Activated CD4-positive, alpha-beta memory T cell treated with anti-CD3 and anti-CD28 coated beads, Interleukin-2, amount 10 ng/mL, durations not matched to agents 7 days and 5 days (primary cell): ENCODE results near the gene TRIM56. TPM values are rescaled to one million over a fixed set of nuclear protein-coding genes. Genes with fewer than 3 reads are reported as not detected.
"Not testable (repeated sequence)": the region's sequence is repeated elsewhere in the genome, so short reads cannot be mapped to it uniquely, and the experiment has no call there.

Experiments used
- CTCF ChIA-PET: fragments of 350-600 bp; sonication (Branson Sonifier 250); formaldehyde crosslinking; loops from one replicate; lab custom pipeline; 2021; ENCODE audit warnings: antibody characterized with exemption, inconsistent platforms; lab: Charles Lee
- POLR2A ChIA-PET: fragments of 350-600 bp; sonication (Branson Sonifier 250); formaldehyde crosslinking; loops from one replicate; lab custom pipeline; 2021; ENCODE audit warnings: antibody characterized with exemption; lab: Charles Lee
- DNase-seq: peaks from one replicate; pipeline ENCODE4 v3.0.0-alpha.2; 2020
- H3K27ac Mint-ChIP-seq: one replicate; pipeline ENCODE4 v1.8.0; 2021; ENCODE audit warnings: mild to moderate bottlenecking, mixed read lengths
- H3K27me3 Mint-ChIP-seq: one replicate; pipeline ENCODE4 v1.8.0; 2021; ENCODE audit warnings: mixed read lengths
- H3K36me3 Mint-ChIP-seq: one replicate; pipeline ENCODE4 v1.8.0; 2021; ENCODE audit warnings: low read depth, mixed read lengths
- H3K4me1 Mint-ChIP-seq: one replicate; pipeline ENCODE4 v1.8.0; 2021; ENCODE audit warnings: mixed read lengths
- H3K4me3 Mint-ChIP-seq: one replicate; pipeline ENCODE4 v1.8.0; 2021; ENCODE audit warnings: mild to moderate bottlenecking, mixed read lengths
- H3K9me3 Mint-ChIP-seq: one replicate; pipeline ENCODE4 v1.8.0; 2021; ENCODE audit warnings: mixed read lengths
- total RNA-seq, 2 experiments: library from RNA; stranded (reverse); gene quantifications; one replicate each; pipeline ENCODE4 v1.2.3, GENCODE V29; 2021

TRIM56 gene
- total RNA-seq, 2 experiments from 2014 or later: 72.6 to 72.7 TPM

DNA sequence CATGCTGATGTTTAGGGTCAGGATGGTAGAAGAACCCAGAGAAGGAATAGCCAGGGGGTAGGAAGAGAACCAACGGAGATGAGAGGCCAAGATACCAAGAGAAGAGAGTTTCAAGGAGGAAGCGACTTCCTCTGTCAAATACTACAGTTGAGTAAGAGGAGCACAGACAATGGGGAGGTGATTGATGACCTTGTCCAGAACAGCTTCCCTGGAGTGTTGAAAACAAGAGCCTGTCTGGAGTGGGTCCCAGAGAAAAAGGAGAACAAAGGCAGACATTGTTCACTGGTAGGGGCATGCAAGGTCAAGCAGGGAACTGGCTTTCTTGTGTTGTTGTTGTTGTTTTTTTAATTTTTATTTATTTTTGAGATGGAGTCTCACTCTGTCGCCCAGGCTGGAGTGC is 9.6 kb upstream of the TRIM56 start:
- H3K9me3 Mint-ChIP-seq: no peaks in the 10 kb centered on the region

DNA sequence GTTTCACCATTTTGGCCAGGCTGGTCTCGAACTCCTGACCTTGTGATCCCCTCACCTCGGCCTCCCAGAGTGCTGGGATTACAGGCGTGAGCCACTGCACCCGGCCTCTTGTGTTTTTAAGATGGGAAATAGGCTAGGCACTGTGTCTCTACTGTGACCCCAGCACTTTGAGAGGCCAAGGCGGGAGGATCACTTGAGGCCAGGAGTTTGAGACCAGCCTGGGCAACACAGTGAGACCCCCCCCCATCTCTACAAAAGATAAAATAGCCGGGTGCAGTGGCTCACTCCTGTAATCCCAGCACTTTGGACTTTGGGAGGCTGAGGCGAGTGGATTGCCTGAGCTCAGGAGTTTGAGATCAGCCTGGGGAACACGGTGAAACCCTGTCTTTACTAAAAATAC is 9.1 kb upstream of the TRIM56 start:
- H3K27ac Mint-ChIP-seq, DNase-seq, POLR2A ChIA-PET, H3K4me3 Mint-ChIP-seq, H3K9me3 Mint-ChIP-seq, H3K36me3 Mint-ChIP-seq, H3K4me1 Mint-ChIP-seq: not testable (repeated sequence)
- CTCF ChIA-PET: interaction anchor here (0.6 to 2.5 kb wide), 5 partner anchors 10 to 206 kb away, joined by 3 to 17 read pairs (median 4); partner anchors contain the start of genes ACHE, TRIM56 and UFSP1
- peaks cover 26% of the 10 kb centered on the region for H3K27me3 Mint-ChIP-seq

More for the DNA sequence above, 9.6 kb upstream of the TRIM56 start:
- ChIA-PET CTCF (interaction anchor here (1.3 to 2.5 kb wide), 2 partner anchors 10 to 207 kb away, joined by 3 to 17 read pairs; partner anchors contain the start of gene TRIM56), POLR2A (no interaction called here)
- H3K4me3 Mint-ChIP-seq: no peak overlapping the region
- peaks cover 27% of the 10 kb centered on the region for H3K27me3 Mint-ChIP-seq
- no peak overlapping the region for H3K27ac Mint-ChIP-seq
- no peak for DNase-seq
- H3K4me1 Mint-ChIP-seq: peaks cover 4% of the 10 kb centered on the region
- H3K36me3 Mint-ChIP-seq: no peaks in the 10 kb centered on the region

DNA sequence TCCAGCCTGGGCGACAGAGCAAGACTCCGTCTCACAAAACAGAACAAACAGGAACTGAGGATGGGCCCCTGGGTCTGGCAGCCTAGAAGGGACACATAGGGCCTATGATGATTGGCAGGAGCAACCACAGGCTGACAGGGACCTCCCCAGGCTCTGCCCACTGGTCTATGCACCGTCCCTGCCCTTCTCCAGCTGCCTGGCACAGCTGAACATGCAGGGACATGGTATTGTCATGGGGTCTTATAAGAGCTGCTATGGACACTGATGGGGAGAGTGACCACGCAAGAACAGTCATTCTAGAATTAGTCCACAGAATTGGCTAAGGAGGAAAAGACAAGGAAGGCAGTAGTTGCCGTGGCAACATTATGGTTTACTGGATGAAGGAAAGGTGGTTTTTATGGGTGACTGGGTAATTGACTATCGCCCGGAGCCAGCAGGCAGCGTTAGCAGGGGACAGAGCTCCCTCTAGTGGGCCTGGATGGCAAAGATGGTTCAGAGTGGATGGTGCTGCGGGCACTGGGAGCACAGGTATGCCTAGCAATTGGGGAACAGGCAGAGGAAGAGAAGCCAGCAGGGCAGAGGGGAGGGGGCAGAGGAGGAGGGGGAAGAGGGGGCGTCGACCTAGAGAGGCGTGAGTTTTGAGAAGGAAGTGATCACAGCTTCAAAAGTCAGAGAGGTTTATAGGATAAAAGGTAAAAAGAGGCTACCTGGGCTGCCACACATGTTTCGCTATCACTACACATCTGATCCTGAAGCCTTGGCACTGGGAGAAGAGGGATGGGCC is 7.8 kb upstream of the TRIM56 start:
- Mint-ChIP-seq H3K4me1 (peaks cover 4% of the 10 kb centered on the region), H3K4me3 (no peak overlapping the region), H3K27me3 (peaks cover 29% of the 10 kb centered on the region), H3K9me3 (no peaks in the 10 kb centered on the region), H3K27ac (no peak overlapping the region), H3K36me3 (no peaks in the 10 kb centered on the region)
- DNase-seq: peak; percentile 84
- ChIA-PET POLR2A (interaction anchor here (1.7 kb wide), 1 partner anchor 8 kb away, joined by 6 read pairs; the partner anchor contains the start of gene TRIM56), CTCF (interaction anchor here (0.7 to 2.5 kb wide), 22 partner anchors 8 to 1359 kb away, joined by 3 to 17 read pairs (median 4); partner anchors contain the start of genes POP7, SLC12A9, TRIM56 and UFSP1)

DNA sequence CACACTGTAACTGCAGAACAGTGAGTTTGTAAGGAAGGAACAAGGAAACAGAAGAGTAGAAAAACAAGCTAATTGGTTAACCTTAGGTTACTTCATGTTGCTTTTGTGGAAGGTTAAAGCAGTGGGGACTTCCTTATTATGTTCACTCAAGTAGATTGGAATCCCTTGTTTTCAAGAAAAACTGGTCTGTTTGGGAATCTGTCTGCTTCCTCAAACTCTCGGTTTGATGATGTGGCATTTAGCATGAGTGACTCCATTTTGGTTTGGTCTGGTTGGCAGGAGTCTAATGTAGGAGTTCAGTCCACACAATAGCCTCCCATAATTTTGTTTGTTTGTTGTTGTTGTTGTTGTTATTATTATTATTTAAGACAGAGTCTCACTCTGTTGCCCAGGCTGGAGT is 3.8 kb upstream of the TRIM56 start:
- Mint-ChIP-seq H3K4me3 (no peak overlapping the region), H3K36me3 (peaks cover 10% of the 10 kb centered on the region), H3K4me1 (peaks cover 16% of the 10 kb centered on the region), H3K9me3 (no peaks in the 10 kb centered on the region), H3K27ac (no peak overlapping the region), H3K27me3 (peaks cover 16% of the 10 kb centered on the region)
- no peak for DNase-seq
- ChIA-PET CTCF (interaction anchor here (0.7 to 2.0 kb wide), 3 partner anchors 33 to 292 kb away, joined by 3 to 7 read pairs (median 3); partner anchors contain the start of gene UFSP1), POLR2A (no interaction called here)

DNA sequence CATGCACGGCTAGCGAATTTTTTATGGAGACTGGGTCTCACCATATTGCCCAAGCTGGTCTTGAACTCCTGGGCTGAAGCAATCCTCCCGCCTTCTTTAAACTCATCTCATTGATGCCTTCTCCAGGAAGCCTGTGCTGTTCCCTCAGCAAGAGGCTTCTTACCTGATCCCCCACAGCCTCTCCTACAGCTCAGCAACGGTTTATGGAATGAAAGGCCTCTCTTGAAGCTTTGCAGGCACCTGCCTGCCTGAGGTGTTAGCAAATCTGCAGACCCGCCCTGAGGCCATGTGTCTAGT is 468 bp upstream of the TRIM56 start:
- Mint-ChIP-seq H3K4me1 (peaks cover 33% of the 10 kb centered on the region), H3K27ac (peak overlapping the region; percentile 97)
- POLR2A ChIA-PET: interaction anchor here (0.9 to 3.5 kb wide), 22 partner anchors 7 to 1585 kb away, joined by 3 to 20 read pairs (median 6); partner anchors contain the start of genes PLOD3, SERPINE1, SRRT and UFSP1

DNA sequence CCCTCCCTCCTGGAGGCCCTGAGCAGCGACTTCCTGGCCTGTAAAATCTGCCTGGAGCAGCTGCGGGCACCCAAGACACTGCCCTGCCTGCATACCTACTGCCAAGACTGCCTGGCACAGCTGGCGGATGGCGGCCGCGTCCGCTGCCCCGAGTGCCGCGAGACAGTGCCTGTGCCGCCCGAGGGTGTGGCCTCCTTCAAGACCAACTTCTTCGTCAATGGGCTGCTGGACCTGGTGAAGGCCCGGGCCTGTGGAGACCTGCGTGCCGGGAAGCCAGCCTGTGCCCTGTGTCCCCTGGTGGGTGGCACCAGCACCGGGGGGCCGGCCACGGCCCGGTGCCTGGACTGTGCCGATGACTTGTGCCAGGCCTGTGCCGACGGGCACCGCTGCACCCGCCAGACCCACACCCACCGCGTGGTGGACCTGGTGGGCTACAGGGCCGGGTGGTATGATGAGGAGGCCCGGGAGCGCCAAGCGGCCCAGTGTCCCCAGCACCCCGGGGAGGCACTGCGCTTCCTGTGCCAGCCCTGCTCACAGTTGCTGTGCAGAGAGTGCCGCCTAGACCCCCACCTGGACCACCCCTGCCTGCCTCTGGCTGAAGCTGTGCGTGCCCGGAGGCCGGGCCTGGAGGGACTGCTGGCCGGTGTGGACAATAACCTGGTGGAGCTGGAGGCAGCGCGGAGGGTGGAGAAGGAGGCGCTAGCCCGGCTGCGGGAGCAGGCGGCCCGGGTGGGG is 2.2 kb downstream of the TRIM56 start:
- H3K9me3 Mint-ChIP-seq: no peaks in the 10 kb centered on the region
- POLR2A ChIA-PET: interaction anchor here (1.0 to 3.5 kb wide), 4 partner anchors 9 to 198 kb away, joined by 3 to 20 read pairs (median 6); partner anchors contain the start of gene UFSP1
- DNase-seq: no peak
- H3K4me1 Mint-ChIP-seq: peaks cover 39% of the 10 kb centered on the region
- H3K4me3 Mint-ChIP-seq: peak overlapping the region; percentile 97
- CTCF ChIA-PET: interaction anchor here (1.7 to 2.9 kb wide), 3 partner anchors 8 to 56 kb away, joined by 9 to 17 read pairs (median 13); no protein-coding TSS in a partner anchor
- H3K27me3 Mint-ChIP-seq: no peaks in the 10 kb centered on the region
- no peak overlapping the region for H3K27ac Mint-ChIP-seq
- H3K36me3 Mint-ChIP-seq: peaks cover 45% of the 10 kb centered on the region

More for the DNA sequence above, 468 bp upstream of the TRIM56 start:
- Mint-ChIP-seq H3K9me3 (no peaks in the 10 kb centered on the region), H3K4me3 (peak overlapping the region; percentile 97), H3K27me3 (peaks cover 8% of the 10 kb centered on the region), H3K36me3 (peaks cover 29% of the 10 kb centered on the region)
- CTCF ChIA-PET: interaction anchor here (0.6 to 2.9 kb wide), 10 partner anchors 8 to 461 kb away, joined by 3 to 17 read pairs (median 7); partner anchors contain the start of genes PLOD3, VGF and ZNHIT1
- no peak for DNase-seq

DNA sequence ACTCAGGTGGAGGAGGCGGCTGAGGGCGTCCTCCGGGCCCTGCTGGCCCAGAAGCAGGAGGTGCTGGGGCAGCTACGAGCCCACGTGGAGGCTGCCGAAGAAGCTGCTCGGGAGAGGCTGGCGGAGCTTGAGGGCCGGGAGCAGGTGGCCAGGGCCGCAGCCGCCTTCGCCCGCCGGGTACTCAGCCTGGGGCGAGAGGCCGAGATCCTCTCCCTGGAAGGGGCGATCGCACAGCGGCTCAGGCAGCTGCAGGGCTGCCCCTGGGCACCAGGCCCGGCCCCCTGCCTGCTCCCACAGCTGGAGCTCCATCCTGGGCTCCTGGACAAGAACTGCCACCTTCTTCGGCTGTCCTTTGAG is 2.8 kb downstream of the TRIM56 start:
- no peak overlapping the region for H3K27ac Mint-ChIP-seq
- no peaks in the 10 kb centered on the region for H3K27me3 Mint-ChIP-seq
- no peaks in the 10 kb centered on the region for H3K9me3 Mint-ChIP-seq
- H3K4me1 Mint-ChIP-seq: peaks cover 41% of the 10 kb centered on the region
- no peak for DNase-seq
- ChIA-PET POLR2A (interaction anchor here (1.4 kb wide), 1 partner anchor 8 kb away, joined by 5 read pairs; no protein-coding TSS in a partner anchor), CTCF (no interaction called here)
- H3K4me3 Mint-ChIP-seq: no peak overlapping the region
- H3K36me3 Mint-ChIP-seq: peaks cover 48% of the 10 kb centered on the region

DNA sequence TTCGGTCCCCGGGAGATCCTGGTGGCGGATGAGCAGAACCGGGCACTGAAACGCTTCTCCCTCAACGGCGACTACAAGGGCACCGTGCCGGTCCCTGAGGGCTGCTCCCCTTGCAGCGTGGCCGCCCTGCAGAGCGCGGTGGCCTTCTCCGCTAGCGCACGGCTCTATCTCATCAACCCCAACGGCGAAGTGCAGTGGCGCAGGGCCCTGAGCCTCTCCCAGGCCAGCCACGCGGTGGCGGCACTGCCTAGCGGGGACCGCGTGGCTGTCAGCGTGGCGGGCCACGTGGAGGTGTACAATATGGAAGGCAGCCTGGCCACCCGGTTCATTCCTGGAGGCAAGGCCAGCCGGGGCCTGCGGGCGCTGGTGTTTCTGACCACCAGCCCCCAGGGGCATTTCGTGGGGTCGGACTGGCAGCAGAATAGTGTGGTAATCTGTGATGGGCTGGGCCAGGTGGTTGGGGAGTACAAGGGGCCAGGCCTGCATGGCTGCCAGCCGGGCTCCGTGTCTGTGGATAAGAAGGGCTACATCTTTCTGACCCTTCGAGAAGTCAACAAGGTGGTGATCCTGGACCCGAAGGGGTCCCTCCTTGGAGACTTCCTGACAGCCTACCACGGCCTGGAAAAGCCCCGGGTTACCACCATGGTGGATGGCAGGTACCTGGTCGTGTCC is 3.7 kb downstream of the TRIM56 start:
- Mint-ChIP-seq H3K36me3 (peaks cover 52% of the 10 kb centered on the region), H3K4me3 (peak overlapping the region; percentile 10), H3K27me3 (no peaks in the 10 kb centered on the region), H3K4me1 (peaks cover 43% of the 10 kb centered on the region), H3K9me3 (no peaks in the 10 kb centered on the region), H3K27ac (no peak overlapping the region)
- DNase-seq: no peak
- ChIA-PET POLR2A (no interaction called here), CTCF (no interaction called here)

DNA sequence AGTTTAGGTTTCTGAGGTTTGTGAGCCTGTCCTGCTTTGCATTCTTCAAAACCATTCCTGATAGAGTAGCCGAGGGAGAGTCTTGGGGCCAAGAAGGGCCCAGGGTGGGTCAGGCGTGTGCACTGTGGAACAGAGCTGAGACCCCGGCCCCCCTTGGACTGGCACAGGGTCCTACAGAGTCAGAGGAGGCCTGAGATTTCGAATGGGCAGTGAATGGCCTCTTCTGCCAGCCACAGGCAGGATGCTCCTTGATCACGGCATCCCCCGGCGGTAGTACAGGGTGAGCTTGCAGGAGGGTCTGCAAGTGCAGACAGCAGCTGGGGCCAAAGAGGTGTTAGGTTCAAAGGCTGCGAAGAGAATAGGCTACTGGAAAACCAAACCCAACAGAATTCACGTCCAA is 4.6 kb downstream of the TRIM56 start:
- DNase-seq: no peak
- ChIA-PET POLR2A (no interaction called here), CTCF (interaction anchor here (0.6 to 1.6 kb wide), 3 partner anchors 54 to 132 kb away, joined by 3 to 4 read pairs (median 3); no protein-coding TSS in a partner anchor)
- Mint-ChIP-seq H3K27me3 (no peaks in the 10 kb centered on the region), H3K4me3 (no peak overlapping the region), H3K9me3 (no peaks in the 10 kb centered on the region), H3K27ac (peak overlapping the region; percentile 34), H3K36me3 (peaks cover 53% of the 10 kb centered on the region), H3K4me1 (peaks cover 38% of the 10 kb centered on the region)

DNA sequence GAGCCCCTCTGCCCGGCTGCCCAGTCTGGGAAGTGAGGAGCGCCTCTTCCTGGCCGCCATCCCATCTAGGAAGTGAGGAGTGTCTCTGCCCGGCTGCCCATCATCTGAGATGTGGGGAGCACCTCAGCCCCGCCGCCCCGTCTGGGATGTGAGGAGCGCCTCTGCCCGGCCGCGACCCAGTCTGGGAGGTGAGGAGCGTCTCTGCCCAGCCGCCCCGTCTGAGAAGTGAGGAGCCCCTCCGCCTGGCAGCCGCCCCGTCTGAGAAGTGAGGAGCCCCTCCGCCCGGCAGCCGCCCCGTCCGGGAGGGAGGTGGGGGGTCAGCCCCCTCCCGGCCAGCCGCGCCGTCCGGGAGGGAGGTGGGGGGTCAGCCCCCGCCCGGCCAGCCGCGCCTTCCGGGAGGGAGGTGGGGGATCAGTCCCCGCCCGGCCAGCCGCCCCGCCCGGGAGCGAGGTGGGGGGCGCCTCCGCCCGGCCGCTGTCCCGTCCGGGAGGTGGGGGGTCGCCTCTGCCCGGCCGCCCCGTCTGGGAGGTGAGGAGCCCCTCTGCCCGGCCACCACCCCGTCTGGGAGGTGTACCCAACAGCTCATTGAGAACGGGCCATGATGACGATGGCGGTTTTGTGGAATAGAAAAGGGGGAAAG is 7.1 kb downstream of the TRIM56 start:
- POLR2A ChIA-PET: not testable (repeated sequence)

DNA sequence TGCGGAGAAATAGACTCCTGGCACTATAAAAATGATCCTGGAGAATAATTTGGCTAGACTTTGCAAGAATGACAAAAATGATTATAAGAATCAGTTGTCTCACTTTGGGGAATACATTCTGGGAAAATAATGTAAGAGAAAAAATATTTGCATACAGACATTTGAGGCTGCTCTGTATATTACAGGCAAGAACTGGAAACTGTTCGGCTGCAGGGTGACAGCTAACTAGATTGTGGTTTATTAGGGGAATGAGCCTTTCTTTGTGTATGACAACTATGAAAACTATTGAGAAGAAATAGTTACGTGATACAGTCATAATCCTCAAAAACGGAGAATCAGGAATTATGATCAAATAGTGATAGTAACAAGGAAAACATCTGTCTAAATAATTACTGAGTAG is 8.6 kb downstream of the TRIM56 start:
- Mint-ChIP-seq H3K36me3 (peaks cover 33% of the 10 kb centered on the region), H3K4me1 (peaks cover 19% of the 10 kb centered on the region), H3K27ac (no peak overlapping the region), H3K9me3 (no peaks in the 10 kb centered on the region), H3K27me3 (no peaks in the 10 kb centered on the region), H3K4me3 (no peak overlapping the region)
- POLR2A ChIA-PET: no interaction called here
- DNase-seq: no peak
- CTCF ChIA-PET: interaction anchor here (1.0 kb wide), 1 partner anchor 50 kb away, joined by 5 read pairs; no protein-coding TSS in a partner anchor

More for the DNA sequence above, 7.1 kb downstream of the TRIM56 start:
- H3K9me3 Mint-ChIP-seq, H3K27me3 Mint-ChIP-seq, DNase-seq, H3K27ac Mint-ChIP-seq, H3K4me3 Mint-ChIP-seq, CTCF ChIA-PET: not testable (repeated sequence)
- Mint-ChIP-seq H3K36me3 (peaks cover 36% of the 10 kb centered on the region), H3K4me1 (peaks cover 24% of the 10 kb centered on the region)

DNA sequence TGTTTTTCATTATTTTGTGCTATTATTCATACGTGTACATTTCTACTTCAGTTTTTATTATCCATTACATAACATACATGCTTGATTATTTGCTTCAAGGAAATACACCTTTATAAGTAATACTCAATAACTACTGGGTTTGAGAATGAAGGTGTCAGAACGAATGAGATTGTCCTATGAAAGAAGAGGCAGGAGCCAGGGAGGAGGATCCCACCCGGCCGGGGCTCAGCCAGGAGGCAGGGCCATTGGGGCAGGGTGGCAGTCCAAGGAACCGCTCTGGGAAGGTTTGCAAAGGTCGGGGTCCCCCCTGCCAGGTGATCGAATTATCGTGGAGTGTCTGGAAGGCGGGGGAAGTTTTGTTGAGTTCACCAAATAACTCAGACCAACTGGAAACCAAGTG is 9.1 kb downstream of the TRIM56 start:
- peaks cover 1% of the 10 kb centered on the region for H3K27me3 Mint-ChIP-seq
- ChIA-PET CTCF (interaction anchor here (0.7 to 3.1 kb wide), 6 partner anchors 8 to 123 kb away, joined by 3 to 17 read pairs (median 6); partner anchors contain the start of genes PLOD3 and TRIM56), POLR2A (interaction anchor here (1.1 to 1.5 kb wide), 2 partner anchors 9 to 31 kb away, joined by 3 to 10 read pairs; partner anchors contain the start of gene TRIM56)
- H3K9me3 Mint-ChIP-seq: no peaks in the 10 kb centered on the region
- H3K27ac Mint-ChIP-seq: no peak overlapping the region
- peaks cover 29% of the 10 kb centered on the region for H3K36me3 Mint-ChIP-seq
- DNase-seq: no peak
- H3K4me1 Mint-ChIP-seq: peaks cover 17% of the 10 kb centered on the region
- no peak overlapping the region for H3K4me3 Mint-ChIP-seq
